Neural progenitor cell (in vitro differentiated cells): Measurements from ENCODE around the gene CBY1. TPM values are rescaled to one million over a fixed set of nuclear protein-coding genes. Genes with fewer than 3 reads are reported as not detected.

Experiments used
- DNase-seq: peaks from one replicate; pipeline ENCODE4 v3.0.0-alpha.2; 2016; ENCODE audit warnings: low spot score
- H2AFZ ChIP-seq: fragments of 200-600 bp; sonication (generic); replicated peaks from 2 replicates; pipeline ENCODE4 v1.6.1; 2016; ENCODE audit warnings: antibody characterized with exemption
- H3F3A ChIP-seq: fragments of 200-600 bp; sonication (generic); 2 replicates; pipeline ENCODE4 v1.6.1; 2016; ENCODE audit warnings: antibody characterized with exemption, low read depth
- H3K27ac ChIP-seq: fragments of 200-600 bp; sonication (generic); 2 replicates; pipeline ENCODE4 v1.5.1; 2016; ENCODE audit warnings: mild to moderate bottlenecking
- H3K27me3 ChIP-seq: fragments of 200-600 bp; sonication (generic); 2 replicates; pipeline ENCODE4 v1.6.1; 2016; ENCODE audit warnings: mild to moderate bottlenecking, moderate library complexity
- H3K36me3 ChIP-seq: fragments of 200-600 bp; sonication (generic); 2 replicates; pipeline ENCODE4 v1.5.1; 2016
- H3K4me1 ChIP-seq: fragments of 200-600 bp; sonication (generic); 2 replicates; pipeline ENCODE4 v1.6.1; 2016; ENCODE audit warnings: mixed run types
- H3K4me2 ChIP-seq: fragments of 200-600 bp; sonication (generic); 2 replicates; pipeline ENCODE4 v1.6.1; 2016
- H3K4me3 ChIP-seq: fragments of 200-600 bp; sonication (generic); 2 replicates; pipeline ENCODE4 v1.5.1; 2016
- H3K79me2 ChIP-seq: fragments of 200-600 bp; sonication (generic); 2 replicates; pipeline ENCODE4 v1.6.1; 2016; ENCODE audit warnings: low read depth
- H3K9ac ChIP-seq: fragments of 200-600 bp; sonication (generic); 2 replicates; pipeline ENCODE4 v1.6.1; 2016
- H3K9me3 ChIP-seq: fragments of 200-600 bp; sonication (generic); 2 replicates; pipeline ENCODE4 v1.5.1; 2016; ENCODE audit warnings: low read depth
- H4K20me1 ChIP-seq: fragments of 200-600 bp; sonication (generic); 2 replicates; pipeline ENCODE4 v1.6.1; 2016; ENCODE audit warnings: low read depth
- H3K27ac Mint-ChIP-seq: 3 replicates; pipeline ENCODE4 v1.8.0; 2021; ENCODE audit warnings: mixed read lengths
- H3K27me3 Mint-ChIP-seq: 2 replicates; pipeline ENCODE4 v1.8.0; 2022; ENCODE audit warnings: low read depth, mild to moderate bottlenecking, inconsistent platforms, moderate library complexity, mixed read lengths; ENCODE audit not compliant: insufficient read depth
- H3K36me3 Mint-ChIP-seq: 3 replicates; pipeline ENCODE4 v1.8.0; 2021; ENCODE audit warnings: mixed read lengths
- H3K4me1 Mint-ChIP-seq: 3 replicates; pipeline ENCODE4 v1.8.0; 2021; ENCODE audit warnings: mixed read lengths
- H3K4me3 Mint-ChIP-seq: 3 replicates; pipeline ENCODE4 v1.8.0; 2021; ENCODE audit warnings: mild to moderate bottlenecking, moderate library complexity, mixed read lengths
- H3K9me3 Mint-ChIP-seq: 3 replicates; pipeline ENCODE4 v1.8.0; 2020; ENCODE audit warnings: mixed read lengths
- EZH2 ChIP-seq: fragments of 200-600 bp; sonication (generic); IDR thresholded peaks from 2 replicates; pipeline ENCODE4 v1.6.1; 2017; ENCODE audit warnings: antibody characterized with exemption, mild to moderate bottlenecking, moderate library complexity
- EZH2phosphoT487 ChIP-seq: fragments of 200-600 bp; sonication (generic); IDR thresholded peaks from 2 replicates; pipeline ENCODE4 v1.6.1; 2017; ENCODE audit warnings: antibody characterized with exemption
- total RNA-seq: library from RNA; depleted of rRNA; stranded (reverse); fragments of >200 nt; gene quantifications from 2 replicates; pipeline ENCODE4 v1.2.3, GENCODE V29; 2015; ENCODE audit warnings: low replicate concordance
- TF ChIP-seq, protein P1 (sequence below): fragments of 200-600 bp; sonication (generic); IDR thresholded peaks from 2 replicates; pipeline ENCODE4 v1.5.1; 2017; ENCODE audit warnings: antibody characterized with exemption, mild to moderate bottlenecking

The CBY1 gene
- total RNA-seq, 1 donor from 2014 or later: 25.8 TPM

DNA sequence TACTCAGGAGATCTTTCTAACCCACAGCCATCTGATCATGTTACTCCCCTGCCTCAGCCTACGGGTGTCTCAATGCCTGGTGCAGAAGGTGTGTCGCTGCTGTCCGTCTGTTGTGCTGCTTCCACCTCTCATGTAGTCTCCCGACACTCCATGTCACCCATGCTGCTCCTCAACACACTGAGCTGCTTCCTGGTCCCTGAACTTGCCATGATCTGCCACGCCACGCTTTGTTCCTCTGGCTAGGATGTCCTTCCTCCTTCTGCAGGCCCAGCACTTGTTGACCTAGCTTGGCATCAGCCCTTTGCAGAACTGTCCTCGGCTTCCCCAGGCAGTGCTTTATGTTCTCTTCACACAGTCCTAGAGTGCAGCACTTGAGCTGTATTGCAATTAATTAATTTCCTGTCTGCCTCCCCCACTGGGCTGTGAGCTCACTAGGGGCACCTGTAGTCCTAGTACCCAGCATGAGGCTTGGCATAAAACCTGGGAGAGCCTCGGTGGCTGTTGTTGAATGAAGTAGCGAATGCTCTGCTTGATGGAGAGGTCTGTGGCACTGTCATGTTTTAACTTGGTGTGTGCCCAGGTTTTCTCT is 58.8 kb downstream of the CBY1 start:
- Mint-ChIP-seq H3K4me1 (peaks cover 44% of the 10 kb centered on the region), H3K9me3 (no peaks in the 10 kb centered on the region), H3K27me3 (peaks cover 10% of the 10 kb centered on the region), H3K4me3 (peak overlapping the region; percentile 2), H3K36me3 (peaks cover 23% of the 10 kb centered on the region), H3K27ac (no peak overlapping the region)
- Histone ChIP-seq H3K9me3 (no peaks in the 10 kb centered on the region), H3K4me2 (no peak overlapping the region), H3K79me2 (peaks cover 57% of the 10 kb centered on the region), H4K20me1 (peaks cover 74% of the 10 kb centered on the region), H3K9ac (no peak overlapping the region), H3K27me3 (no peaks in the 10 kb centered on the region), H3K27ac (no peak overlapping the region), H3F3A (peaks cover 26% of the 10 kb centered on the region), H3K4me3 (no peak overlapping the region), H3K36me3 (no peaks in the 10 kb centered on the region), H3K4me1 (peaks cover 26% of the 10 kb centered on the region), H2AFZ (no peak overlapping the region)
- TF ChIP-seq EZH2phosphoT487 (no peak), EZH2 (no peak)
- TF ChIP-seq, protein P1, sequence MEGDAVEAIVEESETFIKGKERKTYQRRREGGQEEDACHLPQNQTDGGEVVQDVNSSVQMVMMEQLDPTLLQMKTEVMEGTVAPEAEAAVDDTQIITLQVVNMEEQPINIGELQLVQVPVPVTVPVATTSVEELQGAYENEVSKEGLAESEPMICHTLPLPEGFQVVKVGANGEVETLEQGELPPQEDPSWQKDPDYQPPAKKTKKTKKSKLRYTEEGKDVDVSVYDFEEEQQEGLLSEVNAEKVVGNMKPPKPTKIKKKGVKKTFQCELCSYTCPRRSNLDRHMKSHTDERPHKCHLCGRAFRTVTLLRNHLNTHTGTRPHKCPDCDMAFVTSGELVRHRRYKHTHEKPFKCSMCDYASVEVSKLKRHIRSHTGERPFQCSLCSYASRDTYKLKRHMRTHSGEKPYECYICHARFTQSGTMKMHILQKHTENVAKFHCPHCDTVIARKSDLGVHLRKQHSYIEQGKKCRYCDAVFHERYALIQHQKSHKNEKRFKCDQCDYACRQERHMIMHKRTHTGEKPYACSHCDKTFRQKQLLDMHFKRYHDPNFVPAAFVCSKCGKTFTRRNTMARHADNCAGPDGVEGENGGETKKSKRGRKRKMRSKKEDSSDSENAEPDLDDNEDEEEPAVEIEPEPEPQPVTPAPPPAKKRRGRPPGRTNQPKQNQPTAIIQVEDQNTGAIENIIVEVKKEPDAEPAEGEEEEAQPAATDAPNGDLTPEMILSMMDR: no peak
- no peak for DNase-seq

DNA sequence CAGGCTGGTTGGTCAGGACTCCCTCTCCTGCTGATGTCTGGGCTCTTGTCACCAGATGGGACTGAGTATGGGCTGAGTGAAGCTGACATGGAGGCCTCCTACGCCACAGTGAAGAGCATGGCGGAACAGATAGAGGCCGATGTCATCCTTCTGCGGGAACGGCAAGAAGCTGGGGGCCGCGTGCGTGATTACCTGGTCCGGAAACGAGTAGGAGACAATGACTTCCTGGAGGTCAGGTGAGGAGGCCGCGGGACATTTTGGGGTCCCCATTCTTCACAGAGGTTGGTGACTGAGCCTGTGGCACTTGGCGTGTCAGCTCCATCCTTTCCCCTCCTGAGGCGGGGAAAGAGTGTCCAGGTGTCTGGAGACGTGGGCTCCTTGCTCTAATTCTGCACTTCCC is 59.4 kb downstream of the CBY1 start:
- H3K27ac ChIP-seq: no peak overlapping the region
- no peak overlapping the region for H3K9ac ChIP-seq
- peaks cover 25% of the 10 kb centered on the region for H3F3A ChIP-seq
- H3K9me3 ChIP-seq: no peaks in the 10 kb centered on the region
- H3K4me3 ChIP-seq: no peak overlapping the region
- no peaks in the 10 kb centered on the region for H3K36me3 ChIP-seq
- Mint-ChIP-seq H3K4me3 (no peak overlapping the region), H3K27ac (no peak overlapping the region), H3K4me1 (peaks cover 44% of the 10 kb centered on the region), H3K27me3 (peaks cover 10% of the 10 kb centered on the region), H3K9me3 (no peaks in the 10 kb centered on the region), H3K36me3 (peaks cover 20% of the 10 kb centered on the region)
- no peak overlapping the region for H2AFZ ChIP-seq
- TF ChIP-seq EZH2 (no peak), EZH2phosphoT487 (no peak)
- TF ChIP-seq, protein P1: no peak
- peaks cover 51% of the 10 kb centered on the region for H3K79me2 ChIP-seq
- H4K20me1 ChIP-seq: peaks cover 68% of the 10 kb centered on the region
- H3K27me3 ChIP-seq: no peaks in the 10 kb centered on the region
- no peak for DNase-seq
- H3K4me2 ChIP-seq: no peak overlapping the region
- peaks cover 26% of the 10 kb centered on the region for H3K4me1 ChIP-seq

DNA sequence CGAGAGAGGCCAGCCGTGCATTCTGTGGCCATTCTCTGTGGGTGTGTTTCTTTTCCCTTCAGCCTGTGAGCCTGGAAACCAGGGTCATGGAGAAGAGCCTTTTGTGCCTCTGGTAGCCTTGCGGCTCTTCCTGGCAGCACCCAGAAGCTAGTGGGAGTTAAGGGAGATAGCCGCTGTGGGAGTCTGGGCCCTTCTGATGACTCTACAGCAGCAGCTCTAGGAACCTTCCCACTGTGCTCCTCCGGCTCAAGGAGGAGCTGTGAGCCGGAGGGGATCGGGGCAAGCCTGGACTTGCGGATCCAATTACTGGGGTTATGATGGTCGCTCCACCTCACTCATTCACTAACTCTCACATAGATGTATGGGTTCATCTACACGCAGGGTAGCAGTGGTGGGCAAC is 59.8 kb downstream of the CBY1 start:
- H3K4me3 Mint-ChIP-seq: no peak overlapping the region
- H3K4me1 ChIP-seq: peaks cover 26% of the 10 kb centered on the region
- H3K4me2 ChIP-seq: no peak overlapping the region
- TF ChIP-seq, protein P1: no peak
- TF ChIP-seq EZH2phosphoT487 (no peak), EZH2 (no peak)
- no peak overlapping the region for H3K27ac ChIP-seq
- H3K36me3 Mint-ChIP-seq: peaks cover 17% of the 10 kb centered on the region
- H3K9me3 ChIP-seq: no peaks in the 10 kb centered on the region
- H3K27me3 ChIP-seq: no peaks in the 10 kb centered on the region
- peaks cover 10% of the 10 kb centered on the region for H3K27me3 Mint-ChIP-seq
- H3K36me3 ChIP-seq: no peaks in the 10 kb centered on the region
- H3F3A ChIP-seq: peaks cover 21% of the 10 kb centered on the region
- peaks cover 42% of the 10 kb centered on the region for H3K4me1 Mint-ChIP-seq
- H3K27ac Mint-ChIP-seq: no peak overlapping the region
- H4K20me1 ChIP-seq: peaks cover 64% of the 10 kb centered on the region
- no peaks in the 10 kb centered on the region for H3K9me3 Mint-ChIP-seq
- no peak for DNase-seq
- no peak overlapping the region for H2AFZ ChIP-seq
- peaks cover 47% of the 10 kb centered on the region for H3K79me2 ChIP-seq
- no peak overlapping the region for H3K4me3 ChIP-seq
- no peak overlapping the region for H3K9ac ChIP-seq
